Natural killer cell (primary cell): Measurements from ENCODE around the gene RRAD. TPM values are rescaled to one million over a fixed set of nuclear protein-coding genes. Genes with fewer than 3 reads are reported as not detected.

Experiments
- ATAC-seq, 3 donors: fragments of 150-1000 bp in 2 of 3; fragments of 200-7000 bp in 1 of 3; cut with Tn5 transposase; 1 replicate in 1 of 3; 2 replicates in 2 of 3; pipeline ENCODE4 v1.10.0; 2021; ENCODE audit warnings: mild to moderate bottlenecking in 2 of 3, moderate library complexity in 2 of 3
- DNase-seq, 2 donors: peaks; one replicate each; pipeline versions ENCODE4 v3.0.0 to v3.0.0-alpha.2; 2013 to 2021; ENCODE audit warnings: mixed read lengths in 1 of 2
- H3K27ac ChIP-seq: one replicate; pipeline ENCODE4 v1.5.1; 2013; ENCODE audit warnings: mild to moderate bottlenecking, low read length
- H3K27me3 ChIP-seq: one replicate; pipeline ENCODE4 v1.6.1; 2013; ENCODE audit warnings: low read length; ENCODE audit not compliant: control insufficient read depth, insufficient read depth
- H3K36me3 ChIP-seq: one replicate; pipeline ENCODE4 v1.6.1; 2013; ENCODE audit warnings: low read length; ENCODE audit not compliant: control insufficient read depth, insufficient read depth
- H3K4me1 ChIP-seq: one replicate; pipeline ENCODE4 v1.6.1; 2013; ENCODE audit warnings: low read length; ENCODE audit not compliant: control insufficient read depth, insufficient read depth
- H3K4me3 ChIP-seq: one replicate; pipeline ENCODE4 v1.5.1; 2013; ENCODE audit warnings: low read length
- H3K9me3 ChIP-seq: one replicate; pipeline ENCODE4 v1.6.1; 2013; ENCODE audit warnings: low read length; ENCODE audit not compliant: control insufficient read depth, insufficient read depth
- H3K27ac Mint-ChIP-seq, 2 donors: one replicate each; pipeline ENCODE4 v1.8.0; 2022; ENCODE audit warnings: mild to moderate bottlenecking in 2 of 2, mixed read lengths in 2 of 2, moderate library complexity in 1 of 2
- H3K27me3 Mint-ChIP-seq, 2 donors: one replicate each; pipeline ENCODE4 v1.8.0; 2022; ENCODE audit warnings: low read depth in 2 of 2, mixed read lengths in 2 of 2
- H3K36me3 Mint-ChIP-seq: one replicate; pipeline ENCODE4 v1.8.0; 2022; ENCODE audit warnings: mixed read lengths
- H3K4me1 Mint-ChIP-seq, 2 donors: one replicate each; pipeline ENCODE4 v1.8.0; 2022; ENCODE audit warnings: mixed read lengths in 2 of 2
- H3K4me3 Mint-ChIP-seq: one replicate; pipeline ENCODE4 v1.8.0; 2022; ENCODE audit warnings: mild to moderate bottlenecking, moderate library complexity, mixed read lengths
- H3K9me3 Mint-ChIP-seq, 2 donors: one replicate each; pipeline ENCODE4 v1.8.0; 2022; ENCODE audit warnings: mixed read lengths in 2 of 2
- CTCF ChIP-seq: fragments of 200-600 bp; IDR thresholded peaks from one replicate; pipeline ENCODE4 v1.8.0; 2022; ENCODE audit warnings: antibody characterized with exemption
- WGBS: methylation state at CpG from one replicate; pipeline ENCODE4 v1.1.7; 2013; ENCODE audit warnings: missing lambda C conversion rate; ENCODE audit not compliant: insufficient coverage; 5-methylcytosine and 5-hydroxymethylcytosine counted together
- intact Hi-C: fragments of 100-400 bp; cut with micrococcal nuclease; formaldehyde crosslinking; loops from one replicate; pipeline ENCODE4 v1.14.2; 2022
- total RNA-seq, 4 donors: library from RNA; stranded (reverse); fragments of 120-200 nt in 1 of 4; gene quantifications; one replicate each; pipeline versions ENCODE4 v1.2.3 to v1.2.4, GENCODE V29; 2013 to 2022

The RRAD gene
- total RNA-seq, 3 donors from 2014 or later (not counting 1 experiment from before 2014, with no cell fraction given) = 1.8 to 4.5 (median 2.8) TPM

DNA sequence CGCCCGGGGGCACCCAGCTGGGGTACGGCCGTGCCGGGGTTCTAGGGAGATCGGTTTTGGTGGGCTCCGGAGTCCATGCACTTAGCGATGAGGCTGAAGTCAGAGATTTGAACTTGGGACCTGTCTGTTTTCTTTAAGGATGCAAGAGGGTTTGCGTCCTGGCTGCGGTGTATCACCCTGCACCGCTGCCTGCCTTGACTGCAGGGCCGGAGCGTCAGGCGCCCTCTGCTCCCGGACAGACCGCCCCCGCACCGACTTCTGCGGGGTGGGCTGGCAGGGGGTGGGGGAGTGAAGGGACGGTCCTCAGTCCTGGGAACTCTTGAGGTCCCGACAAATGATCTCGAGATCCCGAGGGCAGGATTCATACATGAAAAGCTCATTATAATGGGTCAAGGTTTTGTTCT, 44.3 kb downstream of the RRAD start:
- intact Hi-C loops = no loop called here
- peaks cover 28% of the 10 kb centered on the region for H3K4me1 ChIP-seq
- Mint-ChIP-seq H3K27me3 (no peaks in the 10 kb centered on the region), H3K36me3 (no peaks in the 10 kb centered on the region), H3K9me3 (no peaks in the 10 kb centered on the region), H3K27ac (no peak overlapping the region), H3K4me1 (peaks cover 30 to 38% of the 10 kb centered on the region in 2 donors), H3K4me3 (peak overlapping the region; percentile 99)
- H3K4me3 ChIP-seq = peak overlapping the region; percentile 85
- 2% methylated on average over 21 of the region's 23 CpGs for WGBS
- DNase-seq = no peak
- peaks cover 16% of the 10 kb centered on the region for H3K36me3 ChIP-seq
- peak overlapping the region; percentile 25 for H3K27ac ChIP-seq
- H3K27me3 ChIP-seq = no peaks in the 10 kb centered on the region
- no peak for TF ChIP-seq CTCF
- ATAC-seq = peak in 2 of 3 donors; percentile 3 to 4
- H3K9me3 ChIP-seq = no peaks in the 10 kb centered on the region

DNA sequence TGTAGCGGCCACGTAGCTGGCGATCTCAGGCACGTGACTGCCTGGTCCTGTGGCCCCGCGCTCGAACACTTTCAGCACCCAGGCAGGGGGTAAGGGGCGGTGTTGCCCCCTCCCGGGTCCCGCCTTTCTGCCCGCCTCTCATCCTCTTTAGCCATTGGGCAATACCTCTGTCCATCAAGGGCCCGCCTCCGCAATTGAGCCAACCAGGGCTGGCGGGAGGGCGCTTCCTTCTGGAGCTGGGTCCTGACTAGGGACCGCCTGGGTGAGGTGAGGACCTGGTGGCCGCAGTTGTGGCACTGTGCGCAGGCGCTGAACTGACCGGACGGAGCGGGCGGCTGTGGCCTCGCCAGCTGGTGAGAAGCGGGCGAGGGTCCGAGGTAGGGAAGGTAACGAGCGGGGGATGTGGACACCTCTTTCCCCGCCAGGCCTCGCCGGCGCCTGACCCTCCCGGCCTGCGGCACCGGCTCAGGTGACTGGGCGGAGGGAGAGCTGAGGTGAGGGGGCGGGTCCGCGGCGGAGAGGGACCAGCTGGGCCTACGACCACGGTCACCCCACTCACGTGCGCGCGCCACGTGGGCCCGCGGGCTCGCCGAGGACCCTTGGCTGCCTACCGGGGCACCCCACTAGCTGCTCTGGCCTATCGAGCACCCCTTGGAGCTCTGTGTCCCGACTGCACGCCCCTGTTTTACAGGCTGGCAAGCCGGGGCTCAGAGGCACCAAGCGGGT, 44.9 kb downstream of the RRAD start, which contains the start of gene PDP2:
Gene PDP2, plus strand, starts transcription at position 228 of the 726 bp plus-strand sequence. CDS start 3,770 bp downstream, outside the sequence.
- under 1% methylated on average over 58 of the region's 58 CpGs for WGBS
- Mint-ChIP-seq H3K27me3 (no peaks in the 10 kb centered on the region), H3K4me3 (peak within 1 kb of the TSS; percentile 99), H3K9me3 (no peaks in the 10 kb centered on the region), H3K4me1 (peaks cover 30 to 35% of the 10 kb centered on the region in 2 donors), H3K27ac (peak within 1 kb of the TSS; percentile 89 to 90), H3K36me3 (no peaks in the 10 kb centered on the region)
- DNase-seq = peak; percentile 83 to 95
- ATAC-seq = peak; percentile 94 to 97 (median 96)
- Histone ChIP-seq H3K9me3 (no peaks in the 10 kb centered on the region), H3K27me3 (no peaks in the 10 kb centered on the region), H3K36me3 (peaks cover 10% of the 10 kb centered on the region), H3K27ac (peak within 1 kb of the TSS; percentile 46), H3K4me1 (peaks cover 28% of the 10 kb centered on the region), H3K4me3 (peak within 1 kb of the TSS; percentile 85)
- intact Hi-C loops = no loop called here
- TF ChIP-seq CTCF = no peak

DNA sequence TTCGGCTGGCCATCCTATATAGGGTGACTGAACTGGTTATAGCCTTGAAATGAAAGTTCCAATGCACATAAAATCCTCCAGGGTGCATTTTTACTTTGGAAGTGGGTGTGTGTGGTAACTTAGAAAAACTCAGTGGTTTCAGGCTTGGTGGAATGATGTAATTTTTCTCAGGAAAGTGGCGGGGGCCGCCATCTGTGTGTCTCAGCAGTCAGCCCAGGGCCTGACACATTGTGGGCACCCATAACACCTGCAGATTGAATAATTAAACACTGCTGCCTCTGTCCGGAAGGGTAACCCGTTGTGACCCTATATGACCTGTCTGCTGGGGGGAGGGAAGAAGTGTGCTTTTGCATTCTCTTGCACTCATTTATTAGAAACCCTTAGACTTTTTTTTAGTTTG, 47.3 kb downstream of the RRAD start:
- Mint-ChIP-seq H3K4me1 (peaks cover 42% of the 10 kb centered on the region in 2 donors), H3K36me3 (no peaks in the 10 kb centered on the region), H3K27ac (peak overlapping the region; percentile 82 to 85), H3K9me3 (no peaks in the 10 kb centered on the region), H3K27me3 (no peaks in the 10 kb centered on the region), H3K4me3 (peak overlapping the region; percentile 73)
- intact Hi-C loops = loop anchor here (10.0 kb wide), 1 partner anchor 273 kb away; the partner anchor contains the start of gene CMTM3
- Histone ChIP-seq H3K4me1 (peaks cover 46% of the 10 kb centered on the region), H3K27me3 (no peaks in the 10 kb centered on the region), H3K9me3 (no peaks in the 10 kb centered on the region), H3K4me3 (no peak overlapping the region), H3K36me3 (no peaks in the 10 kb centered on the region), H3K27ac (no peak overlapping the region)
- DNase-seq = peak in 1 of 2 donors; percentile 19
- TF ChIP-seq CTCF = no peak
- ATAC-seq = peak in 1 of 3 donors; percentile 19
- 23% methylated on average over 5 of the region's 5 CpGs for WGBS
